GM12891 (cell line): ENCODE results near the gene KRTAP5-3.
A peak's percentile ranks its signal among the peaks of the same experiment; 100 is the strongest.

Source experiments
- DNase-seq: peaks from one replicate; pipeline ENCODE4 v3.0.0; 2011; ENCODE audit warnings: low spot score; ENCODE audit not compliant: insufficient read length
- FAIRE-seq: peaks from 2 replicates; lab custom pipeline; 2011; peaks lifted over from hg19 to GRCh38; lab: Jason Lieb, UNC
- PAX5 ChIP-seq: IDR thresholded peaks from 2 replicates; pipeline ENCODE4 v1.6.1; 2011; ENCODE audit warnings: low read length, moderate library complexity, mild to moderate bottlenecking; ENCODE audit not compliant: insufficient read depth, severe bottlenecking
- POLR2A ChIP-seq: IDR thresholded peaks from 2 replicates; pipeline ENCODE4 v1.6.1; 2011; ENCODE audit warnings: low read depth, low read length, control low read depth
- POLR2AphosphoS5 ChIP-seq: IDR thresholded peaks from 2 replicates; pipeline ENCODE4 v1.6.1; 2011; ENCODE audit warnings: low read depth, low read length, control low read depth
- POU2F2 ChIP-seq: IDR thresholded peaks from 2 replicates; pipeline ENCODE4 v1.6.1; 2011; ENCODE audit warnings: low read depth, mild to moderate bottlenecking, control low read depth, low read length, moderate library complexity
- SPI1 ChIP-seq: IDR thresholded peaks from 2 replicates; pipeline ENCODE4 v1.6.1; 2011; ENCODE audit warnings: low read depth, low read length, control low read depth
- TAF1 ChIP-seq: IDR thresholded peaks from 2 replicates; pipeline ENCODE4 v1.6.1; 2011; ENCODE audit warnings: low read depth, low read length, control low read depth

KRTAP5-3 gene

GRCh38 chr11:1565173-1565903 lies 42.9 kb downstream of the KRTAP5-3 start:
- TF ChIP-seq POLR2A (no peak), SPI1 (no peak), PAX5 (no peak), POU2F2 (no peak), POLR2AphosphoS5 (no peak), TAF1 (no peak)
- no peak for DNase-seq
- FAIRE-seq: no peak

GRCh38 chr11:1564535-1565172 lies 43.6 kb downstream of the KRTAP5-3 start:
- DNase-seq (peak; percentile 75), FAIRE-seq (peak; percentile 33)
- TF ChIP-seq POU2F2: no peak
- TF ChIP-seq PAX5: no peak
- TF ChIP-seq TAF1: no peak
- TF ChIP-seq SPI1: no peak
- TF ChIP-seq POLR2A: no peak
- TF ChIP-seq POLR2AphosphoS5: no peak

- TF ChIP-seq PAX5: no peak
- no peak for TF ChIP-seq POLR2A
- no peak for TF ChIP-seq POU2F2
- no peak for TF ChIP-seq TAF1
- no peak for TF ChIP-seq SPI1
- no peak for TF ChIP-seq POLR2AphosphoS5
- DNase-seq: no peak
- no peak for FAIRE-seq
Observed at GRCh38 chr11:1563697-1564534, 44.3 kb downstream of the KRTAP5-3 start.

- DNase-seq (no peak), FAIRE-seq (no peak)
Observed at GRCh38 chr11:1563149-1563638, 45.1 kb downstream of the KRTAP5-3 start.

GRCh38 chr11:1562469-1563148 lies 45.7 kb downstream of the KRTAP5-3 start:
- FAIRE-seq (no peak), DNase-seq (no peak)
- TF ChIP-seq TAF1: no peak
- no peak for TF ChIP-seq SPI1
- no peak for TF ChIP-seq PAX5
- TF ChIP-seq POLR2AphosphoS5: no peak
- no peak for TF ChIP-seq POU2F2
- no peak for TF ChIP-seq POLR2A

More at GRCh38 chr11:1563149-1563638, 45.1 kb downstream of the KRTAP5-3 start:
- TF ChIP-seq PAX5: no peak
- TF ChIP-seq POU2F2: no peak
- no peak for TF ChIP-seq TAF1
- TF ChIP-seq SPI1: no peak
- no peak for TF ChIP-seq POLR2A
- TF ChIP-seq POLR2AphosphoS5: no peak

- no peak for TF ChIP-seq SPI1
- TF ChIP-seq POLR2A: no peak
- TF ChIP-seq TAF1: no peak
- no peak for TF ChIP-seq POU2F2
- no peak for TF ChIP-seq POLR2AphosphoS5
- no peak for TF ChIP-seq PAX5
- DNase-seq (no peak), FAIRE-seq (no peak)
Observed at GRCh38 chr11:1561955-1562354, 46.3 kb downstream of the KRTAP5-3 start.

- DNase-seq (no peak), FAIRE-seq (no peak)
- no peak for TF ChIP-seq POU2F2
- TF ChIP-seq TAF1: no peak
- TF ChIP-seq POLR2AphosphoS5: no peak
- no peak for TF ChIP-seq PAX5
- TF ChIP-seq SPI1: no peak
- TF ChIP-seq POLR2A: no peak
Observed at GRCh38 chr11:1561266-1561665, 47.0 kb downstream of the KRTAP5-3 start.

GRCh38 chr11:1560649-1561251 lies 47.5 kb downstream of the KRTAP5-3 start:
- TF ChIP-seq POLR2AphosphoS5 (no peak), TAF1 (no peak), POU2F2 (no peak), POLR2A (no peak), SPI1 (no peak), PAX5 (no peak)
- FAIRE-seq (no peak), DNase-seq (no peak)
